Sciatic nerve (tissue), 2 donors: ENCODE data around the gene DLG2. TPM values are rescaled to one million over a fixed set of nuclear protein-coding genes. Genes with fewer than 3 reads are reported as not detected.
"Not testable (repeated sequence)": the region's sequence is repeated elsewhere in the genome, so short reads cannot be mapped to it uniquely, and the experiment has no call there.

Experiments used
- ATAC-seq: fragments of 200-7000 bp; cut with Tn5 transposase; one replicate; pipeline ENCODE4 v1.9.1; 2020; ENCODE audit warnings: mild to moderate bottlenecking, moderate library complexity
- DNase-seq: peaks from one replicate; pipeline ENCODE4 v3.0.0-alpha.2; 2020; ENCODE audit warnings: low spot score
- intact Hi-C: fragments of 100-400 bp; cut with DNase I; formaldehyde crosslinking; loops from one replicate; pipeline ENCODE4 v1.14.2; 2022
- total RNA-seq: library from RNA; stranded (reverse); fragmentation: NEBNext Ultra II Directional; extraction: Animal tissue kit (Norgen Biotek cat#: 25700); gene quantifications from one replicate; pipeline ENCODE4 v1.2.1, GENCODE V29; 2021
- donor health status: DM: no; HTN: no; CAD: no.
- donor health status: DM: no; HTN: no; CAD: no.

The DLG2 gene
- total RNA-seq, 1 donor from 2014 or later, result 17.3 TPM

DNA sequence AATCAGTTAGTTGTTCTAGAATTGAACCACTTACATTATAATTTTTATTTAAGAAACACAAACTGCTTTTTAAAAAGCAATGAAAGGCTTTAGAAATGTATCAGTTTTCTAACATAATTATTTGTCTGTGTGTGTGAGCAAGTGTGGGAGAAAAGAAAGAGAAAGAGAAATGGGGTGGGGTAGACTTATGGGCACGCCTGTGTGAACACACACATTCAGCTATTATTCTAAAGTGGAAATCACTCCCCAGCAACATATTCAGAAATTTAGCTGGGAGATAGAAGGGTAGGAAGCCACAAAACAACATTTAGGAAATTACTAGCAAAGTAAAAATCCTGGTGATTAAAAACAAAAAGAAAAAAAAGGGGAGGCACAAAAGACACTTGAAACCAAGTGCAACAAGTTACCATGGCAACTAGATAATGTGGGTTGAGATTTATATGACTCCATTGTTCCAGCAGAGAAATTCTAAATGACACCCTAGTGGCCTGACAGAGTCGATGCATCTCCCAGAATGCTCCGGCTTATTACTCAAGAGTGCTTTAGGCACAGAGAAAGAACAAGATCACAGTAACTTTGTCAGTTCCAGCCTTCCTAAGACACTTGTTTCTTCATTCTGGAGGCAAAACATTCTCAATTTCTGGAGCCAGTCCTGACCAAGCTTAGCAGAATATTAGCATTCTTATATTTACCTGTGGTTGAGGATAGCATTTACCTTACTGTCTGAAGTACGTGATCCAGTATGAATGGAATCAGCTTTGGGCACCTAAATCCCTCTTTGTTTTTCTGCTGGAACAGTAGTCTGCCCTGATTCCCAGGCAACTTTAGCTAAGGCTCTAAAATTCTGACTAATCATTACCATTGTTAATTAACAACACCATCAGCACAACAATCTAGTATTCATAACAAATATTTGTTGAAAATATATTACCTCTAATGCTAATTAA, 444.4 kb downstream of the DLG2 start:
- intact Hi-C loops, result no loop called here
- ATAC-seq, result peak; percentile 66
- DNase-seq, result no peak

DNA sequence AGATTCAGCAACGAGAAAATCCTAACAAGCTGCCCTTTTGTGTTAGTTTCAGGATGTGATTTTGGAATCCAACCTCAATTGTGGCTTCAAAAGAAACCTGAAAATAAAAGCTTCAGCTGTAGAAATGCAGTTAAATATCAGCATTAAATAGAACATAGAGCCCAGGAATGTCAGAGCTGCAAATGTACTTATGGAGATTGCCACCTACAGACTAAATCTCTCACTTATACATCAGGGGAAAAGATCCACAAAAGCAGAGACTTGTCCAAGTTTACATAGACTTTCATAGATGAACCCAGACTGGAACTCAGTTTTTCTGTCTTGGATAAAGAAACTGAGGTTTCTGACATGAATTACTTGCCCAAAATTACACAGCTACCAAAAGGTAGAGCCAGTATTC, 446.6 kb downstream of the DLG2 start:
- intact Hi-C loops, result no loop called here
- no peak for DNase-seq
- ATAC-seq, result no peak

DNA sequence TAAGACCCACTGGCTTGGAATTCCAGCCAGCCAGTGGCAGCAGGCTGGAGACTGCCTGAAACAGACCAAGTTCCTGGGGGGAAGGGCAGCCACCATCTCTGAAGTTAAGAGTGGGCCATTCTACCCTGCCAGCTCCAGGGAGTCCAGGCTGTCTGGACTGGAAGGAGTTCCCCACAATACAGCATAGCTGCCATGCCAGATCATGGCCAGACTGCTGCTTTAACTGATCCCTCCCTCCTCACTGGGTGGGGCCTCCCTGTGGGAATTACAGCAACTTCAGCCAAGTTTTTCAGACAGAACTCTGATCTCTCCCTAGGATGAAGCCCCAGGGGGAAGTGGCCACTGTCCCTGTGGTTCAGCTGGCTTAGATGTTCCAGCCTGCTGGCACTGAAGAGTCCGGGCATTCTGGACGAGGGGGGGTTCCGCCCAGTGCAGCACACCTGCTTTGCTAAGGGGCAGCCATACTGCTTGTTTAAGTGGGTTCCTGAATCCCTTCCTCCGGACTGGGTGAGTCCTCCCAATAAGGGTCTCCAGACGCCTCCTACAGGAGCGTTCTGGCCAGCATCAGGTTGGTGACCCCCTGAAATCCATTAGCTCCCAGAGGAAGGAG, 455.4 kb downstream of the DLG2 start:
- intact Hi-C loops, result no loop called here
- ATAC-seq, result no peak
- no peak for DNase-seq

DNA sequence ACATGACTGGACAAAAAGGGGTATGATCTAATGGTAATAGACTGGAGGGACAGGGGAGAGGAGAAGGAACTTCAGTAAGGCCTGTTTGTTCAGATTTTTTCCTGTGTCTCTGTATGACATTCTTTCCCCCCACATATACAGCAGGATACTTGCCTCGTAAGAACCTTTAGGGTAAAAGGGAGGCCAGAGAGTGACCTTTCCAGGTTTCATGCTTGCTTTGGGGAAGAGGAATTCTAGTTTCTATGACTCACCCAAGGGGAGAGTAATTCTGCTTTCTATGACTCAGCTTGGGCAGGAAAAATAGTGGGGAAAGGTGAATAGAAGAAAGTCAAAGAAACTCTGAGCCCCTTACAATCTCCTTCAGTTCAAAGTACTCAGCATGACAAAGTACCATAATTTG, 457.0 kb downstream of the DLG2 start:
- DNase-seq (no peak), ATAC-seq (no peak)
- intact Hi-C loops, result no loop called here

DNA sequence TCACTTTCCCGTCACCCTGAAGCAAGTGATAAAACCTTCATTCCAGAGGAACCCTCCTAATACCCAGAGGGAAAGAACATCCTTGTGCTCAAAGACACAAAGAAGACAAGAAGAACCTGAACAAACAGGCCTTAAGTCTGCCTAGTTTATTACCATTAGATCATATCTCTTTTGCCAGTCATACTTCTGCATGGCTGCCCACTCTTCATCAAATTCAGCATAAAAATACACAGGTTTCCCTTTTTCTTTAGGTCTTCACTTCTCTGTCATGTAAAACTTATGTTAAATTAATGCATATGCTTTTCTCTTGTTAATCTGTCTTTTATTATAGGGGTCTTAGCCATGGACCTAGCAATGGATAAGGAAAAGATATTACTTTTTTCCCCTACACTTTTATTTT, 459.7 kb downstream of the DLG2 start:
- intact Hi-C loops, result no loop called here
- DNase-seq (no peak), ATAC-seq (no peak)

DNA sequence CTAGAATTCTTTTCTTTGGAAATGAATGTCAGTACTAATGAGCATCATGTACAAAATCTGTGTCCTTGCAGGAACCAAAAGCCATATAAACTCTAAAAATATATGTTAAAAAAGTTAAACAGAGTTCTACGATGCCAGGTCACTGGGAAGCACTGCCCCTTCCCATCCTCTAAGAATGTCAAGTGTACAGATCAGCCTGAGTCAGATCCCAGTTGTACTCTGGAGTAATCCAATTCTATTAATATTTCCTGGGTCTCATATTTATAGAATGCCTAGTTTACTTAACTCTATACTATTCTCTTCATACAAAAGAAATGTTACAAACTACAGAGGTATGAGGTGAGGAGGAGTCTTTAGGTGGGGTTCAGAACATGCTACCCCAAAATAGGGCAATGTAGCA, 460.1 kb downstream of the DLG2 start:
- DNase-seq (no peak), ATAC-seq (no peak)
- intact Hi-C loops, result no loop called here

DNA sequence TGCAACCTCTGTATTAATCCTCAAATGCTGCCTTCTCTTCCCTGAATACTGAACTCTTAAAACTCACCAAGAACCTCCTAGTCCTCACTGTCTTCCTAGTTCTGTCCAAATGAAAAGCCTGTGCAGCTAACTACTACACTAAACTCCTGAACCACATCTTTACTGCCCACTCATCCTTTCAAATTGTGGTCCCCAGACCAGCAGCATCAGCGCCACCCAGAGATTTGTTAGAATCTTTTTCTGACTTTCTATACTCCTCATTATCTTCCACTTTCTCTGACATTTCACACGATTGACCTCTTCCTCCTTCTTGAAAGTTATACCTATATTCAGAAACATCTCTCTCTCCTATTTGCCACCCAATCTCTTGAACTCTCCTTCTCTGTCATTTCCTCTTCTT, 461.3 kb downstream of the DLG2 start:
- ATAC-seq (no peak), DNase-seq (no peak)
- intact Hi-C loops, result no loop called here

DNA sequence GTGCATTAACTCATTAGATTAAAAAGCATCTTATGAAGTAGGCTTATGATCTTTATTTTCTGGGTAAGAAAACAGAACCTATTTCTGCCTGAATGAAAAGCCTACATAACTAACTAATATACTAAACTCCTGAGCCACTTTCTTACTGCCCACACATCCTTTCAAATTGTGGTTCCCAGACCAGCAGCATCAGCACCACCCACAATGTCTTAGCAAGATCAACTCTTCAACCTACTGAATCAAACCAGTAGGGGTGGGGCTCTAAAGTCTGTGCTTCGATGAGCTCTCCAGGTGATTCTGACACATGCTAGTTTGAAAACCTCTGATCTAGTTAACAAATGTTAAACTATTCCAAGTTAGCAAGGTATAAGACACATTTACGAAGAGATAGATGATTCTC, 462.4 kb downstream of the DLG2 start:
- intact Hi-C loops, result no loop called here
- DNase-seq, result no peak
- ATAC-seq, result no peak

DNA sequence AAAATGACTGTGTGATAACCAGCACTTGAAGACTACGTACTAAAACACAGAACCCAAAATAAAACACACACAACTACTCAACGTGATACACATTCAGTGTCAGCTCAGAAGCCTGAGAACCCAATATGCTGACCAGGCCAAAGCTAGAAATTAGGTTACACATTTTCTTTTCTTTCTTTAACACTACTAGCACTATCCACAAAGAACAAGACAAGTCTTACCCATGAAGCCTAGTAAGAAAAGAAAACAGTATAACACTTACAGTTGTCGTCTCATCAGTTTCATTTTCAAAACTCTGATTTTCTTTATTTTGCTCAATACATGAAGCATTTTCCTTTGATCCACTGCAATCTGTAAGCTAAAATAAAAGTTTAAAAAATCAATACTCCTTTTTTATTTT, 472.9 kb downstream of the DLG2 start:
- intact Hi-C loops, result no loop called here
- no peak for ATAC-seq

DNA sequence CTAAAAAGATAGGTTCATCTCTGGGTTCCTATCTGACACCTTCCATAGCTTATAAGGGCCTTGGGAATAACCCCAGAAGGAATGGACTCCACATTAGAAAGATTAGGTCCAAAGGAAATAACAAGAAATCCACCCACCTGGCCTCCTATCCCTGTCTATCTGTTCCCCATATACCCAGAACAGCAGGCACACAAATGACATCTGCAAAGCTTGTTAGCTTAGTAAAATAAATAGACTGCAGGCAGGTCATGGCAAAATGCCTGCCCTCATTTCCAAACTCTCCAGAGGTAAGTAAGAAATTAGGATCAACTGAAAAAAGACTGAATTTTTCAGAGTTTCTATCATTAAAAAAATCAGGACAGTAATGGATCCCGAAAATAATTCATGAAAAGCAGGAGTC, 489.5 kb downstream of the DLG2 start:
- no peak for ATAC-seq
- intact Hi-C loops, result no loop called here
- no peak for DNase-seq

More for the DNA sequence above, 472.9 kb downstream of the DLG2 start:
- no peak for DNase-seq

DNA sequence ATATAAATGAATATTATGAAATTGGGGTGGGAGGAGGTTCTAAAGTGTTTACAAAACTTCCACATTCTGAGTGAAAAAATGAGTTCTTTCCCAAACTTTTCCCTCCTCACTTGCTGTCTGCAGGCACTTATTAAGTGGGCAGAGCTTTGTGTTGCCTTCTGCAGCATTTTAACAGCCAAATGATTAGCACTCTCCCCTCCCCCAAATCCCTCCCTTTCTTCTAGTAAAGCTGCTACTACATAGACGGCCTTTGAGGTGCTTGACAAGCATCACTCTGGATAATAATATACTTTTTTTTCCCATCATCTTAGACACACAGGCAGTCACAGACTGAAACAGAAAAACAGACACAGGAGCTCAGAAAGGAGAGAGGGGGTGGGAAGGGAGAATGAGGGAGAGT, 493.5 kb downstream of the DLG2 start:
- intact Hi-C loops, result no loop called here
- DNase-seq, result no peak
- no peak for ATAC-seq

DNA sequence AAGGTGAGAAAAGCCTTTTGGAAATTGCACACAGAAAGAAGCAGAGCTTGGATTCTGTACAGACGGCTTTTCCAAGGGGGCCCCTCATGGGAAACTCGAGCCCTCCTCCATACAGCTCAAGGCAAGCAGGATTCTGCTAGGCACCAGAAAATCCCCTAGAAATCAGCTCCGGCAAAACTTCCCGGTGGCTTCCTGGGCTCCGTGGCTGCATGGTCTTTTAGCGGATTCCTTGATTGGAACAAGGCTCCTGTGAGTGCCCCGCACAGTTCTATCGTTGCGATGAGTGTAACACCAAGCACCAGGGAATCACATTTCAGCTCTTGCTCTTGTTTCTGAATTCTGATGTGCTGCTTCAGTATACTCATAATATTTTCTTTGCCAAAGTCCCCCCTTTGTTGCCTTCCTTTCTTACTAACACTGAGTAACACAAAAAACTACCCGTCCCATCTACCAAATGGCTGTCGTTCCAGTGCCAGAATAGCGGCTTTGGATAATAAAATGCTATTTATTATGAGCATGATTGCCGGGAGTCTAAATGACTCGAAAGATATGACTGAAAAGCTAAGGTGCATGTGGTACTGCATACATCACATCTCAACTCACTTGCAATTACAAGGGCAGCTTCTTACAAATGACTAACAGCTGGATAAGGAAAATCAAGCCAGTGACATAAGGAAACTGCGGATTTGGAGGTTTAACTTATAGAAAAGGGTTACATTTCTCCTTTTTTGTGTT, 494.1 kb downstream of the DLG2 start:
- DNase-seq (no peak), ATAC-seq (no peak)
- intact Hi-C loops, result no loop called here

DNA sequence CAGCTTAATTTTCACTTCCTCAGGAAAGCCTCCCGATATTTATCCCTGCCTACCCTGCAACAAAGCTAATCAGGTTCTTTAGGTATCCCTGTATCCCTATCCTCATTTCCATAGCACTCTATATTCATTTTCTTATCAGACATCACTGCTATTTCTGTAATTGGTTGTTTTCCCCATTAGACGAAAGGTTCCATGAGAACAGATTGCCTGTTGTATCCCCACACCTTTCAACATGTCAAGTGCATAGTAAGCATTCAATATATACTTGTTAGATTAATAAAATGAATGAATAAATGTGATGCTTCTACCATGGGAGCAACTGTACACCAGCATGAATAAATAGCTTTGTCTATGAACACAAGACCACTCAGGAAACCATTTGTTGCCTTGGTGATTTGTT, 499.8 kb downstream of the DLG2 start:
- intact Hi-C loops, result no loop called here
- no peak for DNase-seq
- ATAC-seq, result no peak

DNA sequence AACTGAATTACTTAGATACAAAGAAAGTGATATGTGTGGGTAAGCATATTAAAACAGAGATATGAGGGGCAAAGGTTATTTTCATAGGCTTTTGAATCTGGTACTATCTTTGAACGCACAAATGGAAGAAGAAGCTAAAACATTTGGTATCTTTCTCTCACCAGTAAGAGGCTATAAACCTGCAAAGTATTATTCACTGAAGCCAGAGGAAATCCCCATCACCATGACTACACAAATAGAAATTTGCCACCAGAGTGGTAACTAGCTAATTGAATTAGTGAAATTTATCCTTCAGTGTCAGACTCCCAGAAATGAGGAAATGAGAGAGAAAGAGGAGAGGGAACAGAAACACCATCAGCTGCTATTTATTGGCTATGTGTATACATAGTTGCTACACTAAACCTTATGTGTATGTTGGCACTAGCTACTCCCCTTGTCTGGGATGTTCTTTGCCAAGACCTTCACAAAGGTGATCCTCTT, 503.4 kb downstream of the DLG2 start:
- DNase-seq, result no peak
- ATAC-seq, result no peak
- intact Hi-C loops, result no loop called here

DNA sequence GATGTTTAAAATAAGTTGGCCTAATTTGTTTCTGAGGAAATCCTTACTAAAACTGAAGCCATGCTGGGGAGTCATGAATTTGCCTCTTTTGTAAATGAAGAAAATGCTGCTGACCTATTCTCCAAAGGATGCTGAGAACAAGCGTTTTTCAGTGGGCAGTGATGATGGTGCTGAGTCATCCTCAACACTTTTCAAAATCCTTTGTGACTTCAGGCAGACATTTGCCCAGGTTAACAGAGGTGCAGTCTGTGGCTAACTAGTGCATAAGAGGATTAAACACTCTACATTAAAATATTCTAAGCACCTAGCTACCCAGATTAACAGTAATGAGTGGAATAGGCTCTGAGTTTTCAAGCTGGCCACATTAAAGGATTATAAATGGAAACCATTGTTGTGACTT, 509.0 kb downstream of the DLG2 start:
- DNase-seq (no peak), ATAC-seq (no peak)
- intact Hi-C loops, result no loop called here

DNA sequence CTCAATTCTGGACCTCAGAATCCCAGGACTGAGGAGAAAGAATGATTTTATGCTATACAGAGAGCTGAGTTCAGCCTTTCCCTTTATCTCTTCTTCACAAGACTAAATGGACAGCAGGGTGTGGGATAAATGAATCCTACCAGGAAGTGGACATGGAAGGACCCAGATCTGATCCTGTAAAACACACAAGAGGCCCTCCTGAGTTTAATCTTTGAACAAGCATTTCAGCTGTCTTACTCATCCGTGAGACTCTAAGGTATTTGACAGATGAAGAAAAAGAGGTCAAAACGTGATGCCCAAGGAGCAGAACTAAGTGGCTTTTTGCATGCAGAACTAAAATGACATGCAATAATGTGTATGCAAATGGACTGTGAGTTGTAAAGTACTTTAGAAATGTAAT, 511.3 kb downstream of the DLG2 start:
- no peak for ATAC-seq
- intact Hi-C loops, result no loop called here
- DNase-seq, result no peak

DNA sequence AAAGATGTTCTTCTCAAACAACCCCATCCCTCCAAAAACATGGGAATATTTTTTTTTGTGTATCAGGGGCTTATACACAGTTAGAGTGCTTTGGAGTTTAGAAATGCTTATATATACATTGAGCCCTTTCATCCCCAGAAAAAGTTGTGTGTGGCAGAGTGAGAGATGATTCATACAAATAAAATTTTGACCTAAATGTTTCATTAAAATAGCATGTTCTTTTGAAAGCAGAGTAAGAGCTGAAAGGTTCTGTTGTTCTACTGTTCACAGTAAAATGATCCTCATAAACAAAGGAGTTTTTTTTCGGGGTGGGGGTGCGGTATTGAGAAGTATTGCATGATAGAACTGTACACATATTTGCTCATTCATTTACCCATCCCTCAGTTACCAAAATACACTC, 512.4 kb downstream of the DLG2 start:
- no peak for DNase-seq
- no peak for ATAC-seq
- intact Hi-C loops, result no loop called here

DNA sequence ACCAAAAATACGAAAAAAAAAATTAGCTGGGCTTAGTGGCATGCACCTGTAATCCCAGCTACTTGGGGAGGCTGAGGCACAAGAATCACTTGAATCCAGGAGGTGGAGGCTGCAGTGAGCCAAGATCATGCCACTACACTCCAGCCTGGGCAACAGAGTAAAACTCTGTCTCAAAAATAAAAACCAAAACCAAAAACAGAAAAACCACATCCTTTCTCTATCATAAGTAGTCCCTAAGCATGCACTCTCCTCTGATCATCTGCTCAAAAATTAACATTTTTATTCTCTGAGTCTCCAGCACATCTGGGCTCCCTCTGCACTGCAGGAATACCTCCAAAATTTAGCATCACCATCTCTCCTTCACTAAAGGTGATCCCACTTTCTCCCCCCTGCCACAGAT, 516.9 kb downstream of the DLG2 start:
- DNase-seq, intact Hi-C loops, ATAC-seq: not testable (repeated sequence)

DNA sequence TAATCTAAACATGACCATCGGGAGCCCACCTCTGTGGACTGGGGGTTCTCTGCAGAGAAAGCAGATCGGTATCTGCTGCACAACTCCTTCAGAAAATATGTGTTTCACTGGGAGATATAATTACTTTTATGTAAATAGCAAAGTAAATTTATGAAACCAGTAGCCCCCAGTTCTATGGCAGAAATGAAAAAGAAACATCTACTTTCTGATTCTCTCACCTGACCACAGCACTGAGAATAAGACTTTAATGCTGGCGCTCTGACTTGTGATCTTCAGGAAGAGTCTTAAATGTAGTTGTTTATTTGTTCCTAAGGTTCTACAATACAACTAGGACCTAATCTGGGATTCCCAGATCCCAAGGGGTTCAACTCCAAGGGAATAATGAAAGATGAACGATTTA, 518.0 kb downstream of the DLG2 start:
- no peak for DNase-seq
- ATAC-seq, result no peak
- intact Hi-C loops, result no loop called here

DNA sequence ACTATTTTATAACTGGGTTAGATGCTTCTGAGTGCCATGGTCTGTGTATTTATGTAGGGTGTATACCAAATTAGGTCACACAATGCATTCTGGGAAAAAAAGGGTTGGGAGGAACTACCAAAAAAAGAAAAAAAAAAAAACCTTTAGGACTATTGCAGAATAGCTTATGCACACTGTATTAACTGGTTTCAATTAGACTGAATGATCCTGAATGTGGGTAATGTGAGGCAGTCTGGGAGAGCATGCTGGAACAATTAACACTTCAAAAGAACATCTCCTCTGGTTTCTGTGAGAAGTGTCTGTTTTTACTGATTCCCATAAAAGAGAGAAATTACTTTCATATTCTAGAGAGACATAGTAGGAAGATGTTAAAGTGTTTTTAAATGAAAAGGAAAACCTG, 521.3 kb downstream of the DLG2 start:
- ATAC-seq, result no peak
- intact Hi-C loops, result no loop called here

More for the DNA sequence above, 521.3 kb downstream of the DLG2 start:
- DNase-seq, result no peak
